CD4-positive, alpha-beta T cell (primary cell): ENCODE results near the gene SCN3A. TPM values are rescaled to one million over a fixed set of nuclear protein-coding genes. Genes with fewer than 3 reads are reported as not detected.

Source experiments
- ATAC-seq: fragments of 200-7000 bp; cut with Tn5 transposase; one replicate; pipeline ENCODE4 v1.10.0; 2022; ENCODE audit warnings: mild to moderate bottlenecking; ENCODE audit not compliant: poor library complexity
- CTCF ChIA-PET: fragments of 350-600 bp; sonication (Branson Sonifier 250); formaldehyde crosslinking; loops from one replicate; lab custom pipeline; 2021; ENCODE audit warnings: antibody characterized with exemption, inconsistent platforms; lab: Charles Lee
- POLR2A ChIA-PET: fragments of 350-600 bp; sonication (Branson Sonifier 250); formaldehyde crosslinking; loops from one replicate; lab custom pipeline; 2021; ENCODE audit warnings: antibody characterized with exemption, inconsistent platforms; lab: Charles Lee
- DNase-seq, 14 experiments: peaks; one replicate each; pipeline ENCODE4 v3.0.0-alpha.2; 2013 to 2020; ENCODE audit warnings: mixed read lengths in 2 of 14
- H3K27ac ChIP-seq, 2 donors: one replicate each; pipeline versions ENCODE4 v1.5.1 to v1.7.0; 2013; ENCODE audit warnings: low read length in 2 of 2, low read depth in 1 of 2, mild to moderate bottlenecking in 1 of 2
- H3K27me3 ChIP-seq, 2 experiments: 1 replicate in 1 of 2; 2 replicates in 1 of 2; pipeline versions ENCODE4 v1.6.1 to v1.7.0; 2013; ENCODE audit warnings: low read length in 2 of 2, control low read depth in 1 of 2, mild to moderate bottlenecking in 1 of 2, moderate library complexity in 1 of 2; ENCODE audit not compliant: insufficient read depth in 2 of 2, control insufficient read depth in 1 of 2
- H3K36me3 ChIP-seq: one replicate; pipeline ENCODE4 v1.6.1; 2013; ENCODE audit warnings: low read length, control low read depth; ENCODE audit not compliant: insufficient read depth
- H3K4me1 ChIP-seq: one replicate; pipeline ENCODE4 v1.6.1; 2013; ENCODE audit warnings: low read length, control low read depth; ENCODE audit not compliant: insufficient read depth
- H3K4me3 ChIP-seq: one replicate; pipeline ENCODE4 v1.5.1; 2013; ENCODE audit warnings: mild to moderate bottlenecking, low read length, moderate library complexity
- H3K9me3 ChIP-seq, 2 experiments: 1 replicate in 1 of 2; 2 replicates in 1 of 2; pipeline versions ENCODE4 v1.6.1 to v1.7.0; 2013; ENCODE audit warnings: low read length in 2 of 2, mild to moderate bottlenecking in 2 of 2, control low read depth in 1 of 2, moderate library complexity in 1 of 2; ENCODE audit not compliant: control insufficient read depth in 1 of 2, insufficient read depth in 1 of 2
- H3K27ac Mint-ChIP-seq: one replicate; pipeline ENCODE4 v1.8.0; 2020; ENCODE audit warnings: mixed read lengths
- H3K27me3 Mint-ChIP-seq: one replicate; pipeline ENCODE4 v1.8.0; 2021; ENCODE audit warnings: mixed read lengths
- H3K36me3 Mint-ChIP-seq: one replicate; pipeline ENCODE4 v1.8.0; 2021; ENCODE audit warnings: low read depth, mixed read lengths
- H3K4me1 Mint-ChIP-seq: one replicate; pipeline ENCODE4 v1.8.0; 2021; ENCODE audit warnings: low read depth, mixed read lengths
- H3K4me3 Mint-ChIP-seq: one replicate; pipeline ENCODE4 v1.8.0; 2020; ENCODE audit warnings: mild to moderate bottlenecking, mixed read lengths
- H3K9me3 Mint-ChIP-seq: one replicate; pipeline ENCODE4 v1.8.0; 2020; ENCODE audit warnings: mixed read lengths
- intact Hi-C, 2 experiments: fragments of 100-400 bp; cut with DNase I in 1 of 2; cut with micrococcal nuclease in 1 of 2; formaldehyde crosslinking; loops; one replicate each; pipeline versions ENCODE4 v1.15.1 to v1.9.0; 2023 to 2025; cut with DNase I, micrococcal nuclease
- total RNA-seq, 174 experiments: library from RNA in 2 of 174; stranded (reverse) in 2 of 174; gene quantifications; one replicate each; pipeline ENCODE4 v1.2.3 and lab custom pipeline; 2021 to 2026
- TF ChIP-seq, protein P1 (sequence below): fragments of 200-600 bp; IDR thresholded peaks from one replicate; pipeline ENCODE4 v1.8.0; 2022; ENCODE audit warnings: antibody characterized with exemption, mild to moderate bottlenecking

SCN3A gene
- total RNA-seq, 2 experiments from 2014 or later = not detected

DNA sequence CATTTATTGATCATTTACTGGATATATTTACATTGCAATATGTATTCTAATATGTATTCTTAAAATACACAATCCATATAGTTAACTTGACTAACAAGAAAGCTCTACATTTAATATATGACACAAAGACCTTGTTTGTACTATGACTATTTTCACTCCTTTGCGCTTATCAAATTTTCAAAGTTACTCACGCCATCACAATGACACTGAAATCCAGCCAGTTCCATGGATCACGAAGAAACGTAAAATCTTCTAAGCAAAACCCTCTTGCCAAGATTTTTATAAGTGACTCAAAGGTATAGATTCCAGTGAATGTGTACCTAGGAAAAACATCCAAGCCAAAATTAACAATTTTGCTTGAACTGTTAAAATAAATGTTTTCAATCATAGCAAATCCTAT lies 39.6 kb downstream of the SCN3A start:
- Histone ChIP-seq H3K9me3 (no peaks in the 10 kb centered on the region), H3K4me1 (no peaks in the 10 kb centered on the region), H3K27me3 (no peaks in the 10 kb centered on the region), H3K27ac (no peak overlapping the region), H3K4me3 (no peak overlapping the region), H3K36me3 (no peaks in the 10 kb centered on the region)
- intact Hi-C loops = no loop called here
- Mint-ChIP-seq H3K9me3 (no peaks in the 10 kb centered on the region), H3K4me3 (no peak overlapping the region), H3K4me1 (no peaks in the 10 kb centered on the region), H3K27ac (no peak overlapping the region), H3K36me3 (no peaks in the 10 kb centered on the region), H3K27me3 (no peaks in the 10 kb centered on the region)
- POLR2A ChIA-PET = no interaction called here
- ATAC-seq = no peak
- no peak for DNase-seq
- TF ChIP-seq, protein P1, sequence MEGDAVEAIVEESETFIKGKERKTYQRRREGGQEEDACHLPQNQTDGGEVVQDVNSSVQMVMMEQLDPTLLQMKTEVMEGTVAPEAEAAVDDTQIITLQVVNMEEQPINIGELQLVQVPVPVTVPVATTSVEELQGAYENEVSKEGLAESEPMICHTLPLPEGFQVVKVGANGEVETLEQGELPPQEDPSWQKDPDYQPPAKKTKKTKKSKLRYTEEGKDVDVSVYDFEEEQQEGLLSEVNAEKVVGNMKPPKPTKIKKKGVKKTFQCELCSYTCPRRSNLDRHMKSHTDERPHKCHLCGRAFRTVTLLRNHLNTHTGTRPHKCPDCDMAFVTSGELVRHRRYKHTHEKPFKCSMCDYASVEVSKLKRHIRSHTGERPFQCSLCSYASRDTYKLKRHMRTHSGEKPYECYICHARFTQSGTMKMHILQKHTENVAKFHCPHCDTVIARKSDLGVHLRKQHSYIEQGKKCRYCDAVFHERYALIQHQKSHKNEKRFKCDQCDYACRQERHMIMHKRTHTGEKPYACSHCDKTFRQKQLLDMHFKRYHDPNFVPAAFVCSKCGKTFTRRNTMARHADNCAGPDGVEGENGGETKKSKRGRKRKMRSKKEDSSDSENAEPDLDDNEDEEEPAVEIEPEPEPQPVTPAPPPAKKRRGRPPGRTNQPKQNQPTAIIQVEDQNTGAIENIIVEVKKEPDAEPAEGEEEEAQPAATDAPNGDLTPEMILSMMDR = no peak
- CTCF ChIA-PET = no interaction called here

DNA sequence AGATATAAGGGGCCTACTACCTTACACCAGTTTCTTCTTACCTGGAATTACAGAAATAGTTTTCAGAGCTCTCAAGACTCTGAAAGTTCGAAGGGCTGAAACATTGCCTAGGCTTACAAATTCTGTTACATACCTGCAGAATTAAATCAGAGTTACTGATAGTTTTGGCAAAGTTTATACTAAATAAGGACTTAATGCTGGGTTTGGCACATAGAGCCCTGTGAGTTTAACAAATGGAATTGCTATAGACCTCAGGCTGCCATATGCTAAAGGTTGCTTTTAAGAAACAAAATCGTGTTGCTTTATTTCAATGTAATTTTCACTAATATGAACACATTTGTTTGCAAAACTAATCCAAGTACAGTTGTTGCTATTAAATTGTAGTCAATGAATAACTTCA lies 40.1 kb downstream of the SCN3A start:
- TF ChIP-seq, protein P1 = no peak
- H3K4me1 ChIP-seq = no peaks in the 10 kb centered on the region
- DNase-seq (no peak), ATAC-seq (no peak)
- H3K27ac ChIP-seq = no peak overlapping the region
- H3K36me3 ChIP-seq = no peaks in the 10 kb centered on the region
- Mint-ChIP-seq H3K9me3 (no peaks in the 10 kb centered on the region), H3K4me1 (no peaks in the 10 kb centered on the region), H3K27ac (no peak overlapping the region), H3K36me3 (no peaks in the 10 kb centered on the region), H3K27me3 (no peaks in the 10 kb centered on the region), H3K4me3 (no peak overlapping the region)
- intact Hi-C loops = no loop called here
- no peaks in the 10 kb centered on the region for H3K9me3 ChIP-seq
- no peaks in the 10 kb centered on the region for H3K27me3 ChIP-seq
- no peak overlapping the region for H3K4me3 ChIP-seq
- ChIA-PET POLR2A (no interaction called here), CTCF (no interaction called here)

DNA sequence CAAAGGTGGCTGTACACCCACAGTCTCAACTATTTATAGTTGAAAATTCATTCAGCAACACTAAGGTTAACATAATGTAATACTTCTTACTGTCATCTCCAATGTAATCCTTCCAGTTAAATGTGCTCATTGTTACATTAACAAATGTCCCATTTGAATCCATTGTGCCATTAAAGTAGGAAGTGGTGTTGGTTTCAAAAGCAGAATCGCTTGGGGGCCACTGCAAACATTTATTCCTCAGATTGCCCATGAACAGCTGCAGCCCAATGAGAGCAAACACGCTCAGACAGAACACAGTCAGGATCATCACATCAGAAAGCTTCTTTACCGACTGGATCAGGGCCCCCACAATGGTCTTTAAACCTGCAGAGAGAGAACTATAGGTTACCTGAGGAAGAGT lies 41.4 kb downstream of the SCN3A start:
- Mint-ChIP-seq H3K36me3 (no peaks in the 10 kb centered on the region), H3K4me1 (no peaks in the 10 kb centered on the region), H3K27me3 (no peaks in the 10 kb centered on the region), H3K27ac (no peak overlapping the region), H3K9me3 (no peaks in the 10 kb centered on the region), H3K4me3 (no peak overlapping the region)
- H3K4me1 ChIP-seq = no peaks in the 10 kb centered on the region
- no peak for ATAC-seq
- ChIA-PET CTCF (no interaction called here), POLR2A (no interaction called here)
- H3K36me3 ChIP-seq = no peaks in the 10 kb centered on the region
- DNase-seq = no peak
- no peak overlapping the region for H3K27ac ChIP-seq
- TF ChIP-seq, protein P1 = no peak
- intact Hi-C loops = no loop called here
- H3K9me3 ChIP-seq = no peaks in the 10 kb centered on the region
- H3K27me3 ChIP-seq = no peaks in the 10 kb centered on the region
- no peak overlapping the region for H3K4me3 ChIP-seq
